ENCODE data around the gene IRAK1.

DNA sequence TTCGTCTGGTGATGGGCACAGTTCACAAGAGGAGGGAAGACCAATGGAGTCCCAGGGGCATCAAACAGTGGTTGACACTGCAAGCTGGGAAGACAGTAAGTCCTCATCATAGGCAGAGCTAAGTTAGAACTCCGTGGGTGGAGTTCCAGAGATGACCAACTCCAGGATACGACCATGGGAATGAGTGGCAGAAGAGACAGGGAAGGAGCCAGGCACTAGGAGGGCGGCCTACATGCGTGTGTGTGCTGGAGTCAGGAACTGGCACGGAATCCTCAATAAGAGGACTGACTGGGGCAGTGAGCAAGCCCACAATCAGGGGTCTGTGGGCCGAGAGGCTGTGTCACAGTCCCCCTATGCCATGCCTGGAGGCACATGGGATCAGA lies 30.4 kb upstream of the IRAK1 start:
- TF ChIP-seq, protein P1, sequence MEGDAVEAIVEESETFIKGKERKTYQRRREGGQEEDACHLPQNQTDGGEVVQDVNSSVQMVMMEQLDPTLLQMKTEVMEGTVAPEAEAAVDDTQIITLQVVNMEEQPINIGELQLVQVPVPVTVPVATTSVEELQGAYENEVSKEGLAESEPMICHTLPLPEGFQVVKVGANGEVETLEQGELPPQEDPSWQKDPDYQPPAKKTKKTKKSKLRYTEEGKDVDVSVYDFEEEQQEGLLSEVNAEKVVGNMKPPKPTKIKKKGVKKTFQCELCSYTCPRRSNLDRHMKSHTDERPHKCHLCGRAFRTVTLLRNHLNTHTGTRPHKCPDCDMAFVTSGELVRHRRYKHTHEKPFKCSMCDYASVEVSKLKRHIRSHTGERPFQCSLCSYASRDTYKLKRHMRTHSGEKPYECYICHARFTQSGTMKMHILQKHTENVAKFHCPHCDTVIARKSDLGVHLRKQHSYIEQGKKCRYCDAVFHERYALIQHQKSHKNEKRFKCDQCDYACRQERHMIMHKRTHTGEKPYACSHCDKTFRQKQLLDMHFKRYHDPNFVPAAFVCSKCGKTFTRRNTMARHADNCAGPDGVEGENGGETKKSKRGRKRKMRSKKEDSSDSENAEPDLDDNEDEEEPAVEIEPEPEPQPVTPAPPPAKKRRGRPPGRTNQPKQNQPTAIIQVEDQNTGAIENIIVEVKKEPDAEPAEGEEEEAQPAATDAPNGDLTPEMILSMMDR (IDR thresholded peaks at IDR 0.05): no peak
- no peak for TF ChIP-seq POLR2A (IDR thresholded peaks at IDR 0.05)

Measured in heart left ventricle (tissue), 13 donors.